HepG2 (cell line): ENCODE data around the gene PRPF4. TPM values are rescaled to one million over a fixed set of nuclear protein-coding genes. Genes with fewer than 3 reads are reported as not detected.

Source experiments
- ATAC-seq: fragments of 200-7000 bp; cut with Tn5 transposase; 3 replicates; pipeline ENCODE4 v1.9.1; 2020; ENCODE audit warnings: mild to moderate bottlenecking, moderate library complexity
- BruUV-seq: library from RNA; stranded (reverse); fragments of 400-500 nt; replicated peaks from 2 replicates; lab custom pipeline; 2021; lab: Mats Ljungman, UMichigan
- CTCF ChIA-PET: fragments of 300-600 bp; formaldehyde crosslinking; extraction: SDS; loops from one replicate; lab custom pipeline; 2021; ENCODE audit warnings: low total read pairs, inconsistent platforms, low intra/inter-chr PET ratio; lab: Yijun Ruan, JAX
- POLR2A ChIA-PET: fragments of 350-600 bp; sonication (Branson Sonifier 250); formaldehyde crosslinking; loops from one replicate; lab custom pipeline; 2020; ENCODE audit warnings: antibody characterized with exemption, inconsistent platforms; lab: Yijun Ruan, JAX
- DNase-seq: peaks from one replicate; pipeline ENCODE4 v3.0.0-alpha.2; 2015; ENCODE audit warnings: low spot score
- FAIRE-seq: peaks from 3 replicates; lab custom pipeline; 2011; peaks lifted over from hg19 to GRCh38; lab: Jason Lieb, UNC
- H2AFZ ChIP-seq: one replicate; pipeline ENCODE4 v1.6.1; 2011; ENCODE audit warnings: low read length, inconsistent platforms
- H3K27ac ChIP-seq: fragments of 300-600 bp; 3 replicates; pipeline ENCODE4 v1.8.0; 2011; ENCODE audit warnings: mixed run types, mild to moderate bottlenecking, mixed read lengths, low read length, inconsistent platforms; ENCODE audit not compliant: insufficient read depth; ENCODE audit errors: extremely low read length
- H3K27me3 ChIP-seq, 2 experiments: fragments of 200-600 bp in 1 of 2; 2 replicates in 1 of 2; 3 replicates in 1 of 2; pipeline versions ENCODE4 v1.6.0 to v1.8.0; 2011; ENCODE audit warnings: low read length in 2 of 2, mild to moderate bottlenecking in 2 of 2, moderate library complexity in 2 of 2, inconsistent platforms in 1 of 2; ENCODE audit not compliant: insufficient read depth in 2 of 2, control insufficient read depth in 1 of 2
- H3K36me3 ChIP-seq, 2 experiments: fragments of 200-600 bp in 1 of 2; replicated peaks in 1 of 2; 2 replicates in 1 of 2; 3 replicates in 1 of 2; pipeline versions ENCODE4 v1.5.1 to v1.8.0; 2011; ENCODE audit warnings: low read length in 2 of 2, inconsistent platforms in 1 of 2; ENCODE audit not compliant: insufficient read depth in 2 of 2, control insufficient read depth in 1 of 2
- H3K4me1 ChIP-seq: 2 replicates; pipeline ENCODE4 v1.5.1; 2012; ENCODE audit warnings: low read length, inconsistent platforms; ENCODE audit not compliant: insufficient read depth
- H3K4me2 ChIP-seq: 2 replicates; pipeline ENCODE4 v1.6.0; 2011; ENCODE audit warnings: low read depth, low read length, inconsistent platforms
- H3K4me3 ChIP-seq, 3 experiments: fragments of 200-600 bp in 1 of 3; sonication (generic), shearing (Covaris generic) in 1 of 3; replicated peaks in 1 of 3; 2 replicates each; pipeline ENCODE4 v1.5.1; 2011 to 2016; ENCODE audit warnings: low read length in 3 of 3, inconsistent platforms in 2 of 3, low read depth in 2 of 3, mild to moderate bottlenecking in 2 of 3, control low read depth in 1 of 3, mixed read lengths in 1 of 3; ENCODE audit not compliant: insufficient read depth in 1 of 3
- H3K79me2 ChIP-seq: one replicate; pipeline ENCODE4 v1.6.1; 2011; ENCODE audit warnings: low read length, inconsistent platforms; ENCODE audit not compliant: insufficient read depth
- H3K9ac ChIP-seq: 2 replicates; pipeline ENCODE4 v1.6.0; 2011; ENCODE audit warnings: mild to moderate bottlenecking, low read depth, low read length, inconsistent platforms; ENCODE audit not compliant: insufficient read depth
- H3K9me3 ChIP-seq: 2 replicates; pipeline ENCODE4 v1.5.1; 2012; ENCODE audit warnings: mild to moderate bottlenecking, low read length
- H4K20me1 ChIP-seq: 2 replicates; pipeline ENCODE4 v1.6.0; 2011; ENCODE audit warnings: inconsistent platforms, mild to moderate bottlenecking, low read length, moderate library complexity; ENCODE audit not compliant: insufficient read depth
- CEBPB ChIP-seq: IDR thresholded peaks from 2 replicates; pipeline ENCODE4 v1.6.1; 2011; ENCODE audit warnings: low read depth, low read length, improper control_type of control experiment, borderline replicate concordance
- CERS6 ChIP-seq: sonication (generic); formaldehyde crosslinking; IDR thresholded peaks from 2 replicates; pipeline ENCODE4 v1.5.0; 2020; ENCODE audit warnings: missing genetic modification reagents
- HINFP ChIP-seq: sonication (generic); formaldehyde crosslinking; IDR thresholded peaks from 2 replicates; pipeline ENCODE4 v1.4.0; 2020; ENCODE audit warnings: low read depth, mild to moderate bottlenecking, missing genetic modification reagents
- IRX3 ChIP-seq: sonication (generic); formaldehyde crosslinking; IDR thresholded peaks from 2 replicates; pipeline ENCODE4 v1.8.1; 2023; ENCODE audit warnings: mild to moderate bottlenecking, low read depth, missing genetic modification reagents, borderline replicate concordance
- PAF1 ChIP-seq: IDR thresholded peaks from 2 replicates; pipeline ENCODE4 v1.6.1; 2016; ENCODE audit warnings: missing genetic modification reagents, missing compliant biosample characterization
- ZNF224 ChIP-seq: sonication (generic); formaldehyde crosslinking; IDR thresholded peaks from 2 replicates; pipeline ENCODE4 v1.5.0; 2020; ENCODE audit warnings: mild to moderate bottlenecking, missing genetic modification reagents
- ZNF296 ChIP-seq: sonication (generic); formaldehyde crosslinking; conservative IDR thresholded peaks from 2 replicates; pipeline ENCODE4 v1.5.0; 2020; ENCODE audit warnings: mild to moderate bottlenecking, missing genetic modification reagents
- ZNF501 ChIP-seq: sonication (generic); formaldehyde crosslinking; IDR thresholded peaks from 2 replicates; pipeline ENCODE4 v1.5.1; 2020; ENCODE audit warnings: mild to moderate bottlenecking, moderate library complexity, missing genetic modification reagents
- ZNF629 ChIP-seq: sonication (generic); formaldehyde crosslinking; conservative IDR thresholded peaks from 2 replicates; pipeline ENCODE4 v1.5.0; 2020; ENCODE audit warnings: missing genetic modification reagents
- ZNF766 ChIP-seq: sonication (generic); formaldehyde crosslinking; IDR thresholded peaks from 2 replicates; pipeline ENCODE4 v1.5.0; 2020; ENCODE audit warnings: missing genetic modification reagents, borderline replicate concordance
- ZNF770 ChIP-seq: sonication (generic); formaldehyde crosslinking; IDR thresholded peaks from 2 replicates; pipeline ENCODE4 v1.5.0; 2020; ENCODE audit warnings: mild to moderate bottlenecking, missing genetic modification reagents
- WGBS: methylation state at CpG from one replicate; pipeline ENCODE4 v1.1.6; 2017; ENCODE audit warnings: low lambda C conversion rate; 5-methylcytosine and 5-hydroxymethylcytosine counted together
- in situ Hi-C: cut with HindIII; loops from 2 replicates; pipeline ENCODE4 v1.10.0; 2017; ENCODE audit warnings: low pct_unique_long_range_greater_than_20kb; ENCODE audit not compliant: extremely low pct_ligation_motif_present
- intact Hi-C: fragments of 100-400 bp; cut with micrococcal nuclease; formaldehyde crosslinking; loops from one replicate; pipeline ENCODE4 v1.10.0; 2022; ENCODE audit not compliant: unreplicated experiment
- polyA plus RNA-seq, 8 experiments: library from polyadenylated mRNA; depleted of rRNA in 3 of 8; stranded (reverse) in 7 of 8; unstranded in 1 of 8; fragments of >200 nt; fragmentation: Illumina TruSeq in 4 of 8; extraction: Trizol in 4 of 8; gene quantifications; 2 replicates each; pipeline versions ENCODE4 v1.2.1 to v1.2.3, GENCODE V29; 2011 to 2016; ENCODE audit warnings: low read depth in 4 of 8, missing spikeins in 1 of 8, mixed read lengths in 1 of 8; ENCODE audit not compliant: insufficient read depth in 1 of 8
- total RNA-seq, 5 experiments: library from RNA; depleted of rRNA; stranded (reverse); fragments of >200 nt; fragmentation: Illumina TruSeq; extraction: Trizol; gene quantifications; 2 replicates each; pipeline ENCODE4 v1.2.3, GENCODE V29; 2016; ENCODE audit warnings: low read depth in 1 of 5
- TF ChIP-seq, protein P1 (sequence below): sonication (generic); formaldehyde crosslinking; IDR thresholded peaks from 2 replicates; pipeline ENCODE4 v1.4.0; 2020; ENCODE audit warnings: mild to moderate bottlenecking, missing genetic modification reagents

PRPF4 gene
- total and polyA plus RNA-seq, 2 of the 13 experiments (the other 11 are each of a cell fraction or from before 2014, with no cell fraction given), result 10.3 to 49.0 TPM

GRCh38 chr9:113337714-113338113 lies 62.3 kb downstream of the PRPF4 start:
- Histone ChIP-seq H3K27ac (no peak overlapping the region), H3K4me2 (no peak overlapping the region), H3K36me3 (no peaks in the 10 kb centered on the region), H3K27me3 (no peaks in the 10 kb centered on the region), H3K4me3 (no peak overlapping the region), H4K20me1 (no peaks in the 10 kb centered on the region), H3K9me3 (no peaks in the 10 kb centered on the region), H3K79me2 (no peaks in the 10 kb centered on the region), H3K4me1 (peaks cover 15% of the 10 kb centered on the region), H3K9ac (no peak overlapping the region), H2AFZ (no peak overlapping the region)
- ChIA-PET POLR2A (no interaction called here), CTCF (no interaction called here)
- TF ChIP-seq PAF1 (no peak), ZNF629 (CRISPR knock-in tag) (peak; percentile 57; the same call in 1 of the 2 replicates)
- ATAC-seq (no peak), DNase-seq (no peak), FAIRE-seq (no peak)
- in situ Hi-C loops (no loop called here), intact Hi-C loops (no loop called here)
- no TSS peak for BruUV-seq
- 92% methylated on average over 2 of the region's 2 CpGs for WGBS

DNA sequence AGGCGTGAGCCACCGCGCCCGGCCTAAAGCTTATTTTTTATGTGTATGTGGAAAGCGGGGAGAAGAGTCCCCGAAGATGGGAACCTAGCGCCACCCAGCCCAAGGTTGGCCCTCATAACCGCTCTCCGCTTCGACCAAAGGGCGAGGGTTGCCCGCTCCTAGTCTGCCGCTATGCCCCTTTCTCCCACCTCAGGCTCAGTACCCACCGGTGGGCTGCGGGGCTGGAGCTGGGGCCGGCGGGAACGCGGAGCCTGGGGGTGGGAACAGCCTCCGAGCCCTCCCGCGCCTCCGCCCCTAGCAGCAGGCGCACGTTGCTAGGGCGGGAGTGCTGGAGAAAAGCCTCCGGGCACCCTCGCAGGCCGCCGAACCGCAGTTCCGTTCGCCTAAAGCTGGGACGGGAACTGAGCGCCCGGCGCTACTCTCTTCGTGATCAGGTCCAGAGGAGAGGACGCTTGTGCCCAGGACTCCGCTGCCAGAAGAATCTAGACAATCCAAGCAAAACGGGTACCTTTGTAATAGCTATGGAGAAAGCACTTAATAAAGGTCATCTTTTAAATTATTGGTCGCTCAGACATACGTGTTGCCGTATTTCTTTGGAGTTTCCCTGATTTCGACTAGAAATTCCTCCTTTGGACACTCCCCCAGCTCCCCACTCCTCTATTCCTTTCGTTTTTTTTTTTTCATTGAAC lies 64.7 kb downstream of the PRPF4 start, which contains the start of gene WDR31:
TSS of gene WDR31 (minus strand) at position 265 of the 689 bp plus-strand sequence. CDS start 8,253 bp downstream, outside the sequence.
- Histone ChIP-seq H3K4me2 (peak within 1 kb of the TSS; percentile 93), H3K4me3 (peak within 1 kb of the TSS; percentile 65 to 79 (median 65)), H4K20me1 (no peaks in the 10 kb centered on the region), H3K27ac (peak within 1 kb of the TSS; percentile 53), H3K79me2 (no peaks in the 10 kb centered on the region), H3K4me1 (peaks cover 28% of the 10 kb centered on the region), H3K36me3 (no peaks in the 10 kb centered on the region), H3K27me3 (no peaks in the 10 kb centered on the region), H2AFZ (peak within 1 kb of the TSS; percentile 93), H3K9ac (peak within 1 kb of the TSS; percentile 66), H3K9me3 (no peaks in the 10 kb centered on the region)
- 4% methylated on average over 14 of the region's 46 CpGs for WGBS
- ATAC-seq (peak; percentile 96), FAIRE-seq (no peak), DNase-seq (peak; percentile 73)
- intact Hi-C loops, result loop anchor here (1.0 to 5.0 kb wide), 2 partner anchors 62 to 66 kb away; partner anchors contain the start of gene ALAD
- POLR2A ChIA-PET, result interaction anchor here (0.7 to 2.2 kb wide), 20 partner anchors 10 to 317 kb away, joined by 3 to 23 read pairs (median 3); partner anchors contain the start of genes ALAD, BSPRY, C9orf43 and CDC26
- in situ Hi-C loops, result no loop called here
- BruUV-seq, result no TSS peak
- CTCF ChIA-PET, result no interaction called here
- TF ChIP-seq IRX3 (CRISPR knock-in tag), result 0 out of 2 replicates have a peak, but pooled peaks have one; percentile 34
- peak; percentile 78; the same call in 1 of the 2 replicates for TF ChIP-seq ZNF766 (CRISPR knock-in tag)
- no peak for TF ChIP-seq CEBPB
- no peak for TF ChIP-seq ZNF224 (CRISPR knock-in tag)
- TF ChIP-seq ZNF770 (CRISPR knock-in tag), result peak; percentile 73
- TF ChIP-seq, protein P1, sequence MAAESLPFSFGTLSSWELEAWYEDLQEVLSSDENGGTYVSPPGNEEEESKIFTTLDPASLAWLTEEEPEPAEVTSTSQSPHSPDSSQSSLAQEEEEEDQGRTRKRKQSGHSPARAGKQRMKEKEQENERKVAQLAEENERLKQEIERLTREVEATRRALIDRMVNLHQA, result no peak
- TF ChIP-seq ZNF296, result no peak
- no peak for TF ChIP-seq CERS6 (CRISPR knock-in tag)
- peak; percentile 91 for TF ChIP-seq ZNF501 (CRISPR knock-in tag)
- no peak for TF ChIP-seq HINFP (CRISPR knock-in tag)
